Effector CD8-positive, alpha-beta T cell (primary cell): ENCODE measurements around the gene THAP4.
"Not testable (repeated sequence)": the region's sequence is repeated elsewhere in the genome, so short reads cannot be mapped to it uniquely, and the experiment has no call there.

Experiments used
- DNase-seq: peaks from one replicate; lab custom pipeline; 2025; lab: John Stamatoyannopoulos, UW

Gene THAP4

GRCh38 chr2:241612156-241613016 lies 24.6 kb downstream of the THAP4 start:
- DNase-seq = no peak

GRCh38 chr2:241611062-241611461 lies 25.9 kb downstream of the THAP4 start:
- DNase-seq = no peak

GRCh38 chr2:241609859-241610793 lies 26.8 kb downstream of the THAP4 start:
- DNase-seq = peak; percentile 85

GRCh38 chr2:241608881-241609280 lies 28.1 kb downstream of the THAP4 start:
- no peak for DNase-seq

- DNase-seq = no peak
These were observed 29.6 kb downstream of the THAP4 start for GRCh38 chr2:241607162-241607885.

- DNase-seq = no peak
These were observed 30.8 kb downstream of the THAP4 start for GRCh38 chr2:241606186-241606585.

GRCh38 chr2:241603686-241604085 lies 33.3 kb downstream of the THAP4 start:
- DNase-seq = no peak

GRCh38 chr2:241602720-241603119 lies 34.2 kb downstream of the THAP4 start:
- no peak for DNase-seq

GRCh38 chr2:241601841-241602240 lies 35.1 kb downstream of the THAP4 start:
- DNase-seq = no peak

GRCh38 chr2:241599615-241600014 lies 37.3 kb downstream of the THAP4 start:
- DNase-seq = no peak

GRCh38 chr2:241598487-241598886 lies 38.5 kb downstream of the THAP4 start:
- DNase-seq = no peak

GRCh38 chr2:241598061-241598460 lies 38.9 kb downstream of the THAP4 start:
- DNase-seq = no peak

GRCh38 chr2:241597561-241597960 lies 39.4 kb downstream of the THAP4 start:
- no peak for DNase-seq

GRCh38 chr2:241595600-241596140 lies 41.3 kb downstream of the THAP4 start:
- DNase-seq = no peak

GRCh38 chr2:241593271-241593670 lies 43.7 kb downstream of the THAP4 start:
- DNase-seq = no peak

- no peak for DNase-seq
These were observed 44.7 kb downstream of the THAP4 start for GRCh38 chr2:241592126-241592845.

- not testable (repeated sequence) for DNase-seq
These were observed 46.2 kb downstream of the THAP4 start for GRCh38 chr2:241590496-241591455.

GRCh38 chr2:241589863-241590262 lies 47.1 kb downstream of the THAP4 start:
- DNase-seq = not testable (repeated sequence)

- no peak for DNase-seq
These were observed 50.2 kb downstream of the THAP4 start for GRCh38 chr2:241586564-241587264.
